Loucy (cell line): ENCODE measurements around the gene ZNF697.

ENCODE experiments used
- EZH2phosphoT487 ChIP-seq: fragments of 200-600 bp; IDR thresholded peaks from 2 replicates; pipeline ENCODE4 v1.6.1; 2018; ENCODE audit warnings: antibody characterized with exemption, mild to moderate bottlenecking, moderate library complexity, borderline replicate concordance
- TF ChIP-seq, protein P1 (sequence below): fragments of 200-600 bp; sonication (generic); conservative IDR thresholded peaks from 2 replicates; pipeline ENCODE4 v1.5.1; 2014; ENCODE audit warnings: mild to moderate bottlenecking, antibody characterized with exemption, low read length

- TF ChIP-seq EZH2phosphoT487 = no peak
- TF ChIP-seq, protein P1, sequence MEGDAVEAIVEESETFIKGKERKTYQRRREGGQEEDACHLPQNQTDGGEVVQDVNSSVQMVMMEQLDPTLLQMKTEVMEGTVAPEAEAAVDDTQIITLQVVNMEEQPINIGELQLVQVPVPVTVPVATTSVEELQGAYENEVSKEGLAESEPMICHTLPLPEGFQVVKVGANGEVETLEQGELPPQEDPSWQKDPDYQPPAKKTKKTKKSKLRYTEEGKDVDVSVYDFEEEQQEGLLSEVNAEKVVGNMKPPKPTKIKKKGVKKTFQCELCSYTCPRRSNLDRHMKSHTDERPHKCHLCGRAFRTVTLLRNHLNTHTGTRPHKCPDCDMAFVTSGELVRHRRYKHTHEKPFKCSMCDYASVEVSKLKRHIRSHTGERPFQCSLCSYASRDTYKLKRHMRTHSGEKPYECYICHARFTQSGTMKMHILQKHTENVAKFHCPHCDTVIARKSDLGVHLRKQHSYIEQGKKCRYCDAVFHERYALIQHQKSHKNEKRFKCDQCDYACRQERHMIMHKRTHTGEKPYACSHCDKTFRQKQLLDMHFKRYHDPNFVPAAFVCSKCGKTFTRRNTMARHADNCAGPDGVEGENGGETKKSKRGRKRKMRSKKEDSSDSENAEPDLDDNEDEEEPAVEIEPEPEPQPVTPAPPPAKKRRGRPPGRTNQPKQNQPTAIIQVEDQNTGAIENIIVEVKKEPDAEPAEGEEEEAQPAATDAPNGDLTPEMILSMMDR = no peak
Observed at GRCh38 chr1:119655154-119655553, 7.1 kb upstream of the ZNF697 start.
